Neural cell (in vitro differentiated cells): Measurements from ENCODE around the gene CUL2. TPM values are rescaled to one million over a fixed set of nuclear protein-coding genes. Genes with fewer than 3 reads are reported as not detected.

ENCODE experiments used
- H2AFZ ChIP-seq: fragments of 200-600, 300-800 bp; sonication (generic), shearing (Covaris generic); 2 replicates; pipeline ENCODE4 v1.6.0; 2014; ENCODE audit warnings: low read depth, mild to moderate bottlenecking, antibody characterized with exemption, low read length, moderate library complexity
- H3F3A ChIP-seq: fragments of 200-600 bp; shearing (Covaris generic); 2 replicates; pipeline ENCODE4 v1.6.1; 2016; ENCODE audit warnings: mild to moderate bottlenecking, moderate library complexity, mixed read lengths, antibody characterized with exemption, low read length; ENCODE audit not compliant: insufficient read depth, poor library complexity, severe bottlenecking
- H3K27ac ChIP-seq: fragments of 200-600, 300-800 bp; sonication (generic), shearing (Covaris generic); 2 replicates; pipeline ENCODE4 v1.5.1; 2014; ENCODE audit warnings: mild to moderate bottlenecking, low read length, moderate library complexity
- H3K27me3 ChIP-seq: fragments of 300-800, 200-600 bp; sonication (generic), shearing (Covaris generic); 2 replicates; pipeline ENCODE4 v1.6.0; 2014; ENCODE audit warnings: mild to moderate bottlenecking, low read depth, low read length, moderate library complexity; ENCODE audit not compliant: insufficient read depth
- H3K36me3 ChIP-seq: fragments of 300-800, 200-600 bp; sonication (generic), shearing (Covaris generic); 2 replicates; pipeline ENCODE4 v1.5.1; 2014; ENCODE audit warnings: mild to moderate bottlenecking, antibody characterized with exemption, low read length, moderate library complexity; ENCODE audit not compliant: insufficient read depth
- H3K4me2 ChIP-seq: fragments of 300-800, 200-600 bp; sonication (generic), shearing (Covaris generic); 2 replicates; pipeline ENCODE4 v1.6.0; 2014; ENCODE audit warnings: mild to moderate bottlenecking, low read length
- H3K4me3 ChIP-seq: fragments of 300-800, 200-600 bp; sonication (generic), shearing (Covaris generic); 2 replicates; pipeline ENCODE4 v1.5.1; 2014; ENCODE audit warnings: mild to moderate bottlenecking, low read length, moderate library complexity
- H3K79me2 ChIP-seq: fragments of 200-600 bp; shearing (Covaris generic); replicated peaks from 2 replicates; pipeline ENCODE4 v1.6.0; 2014; ENCODE audit warnings: mild to moderate bottlenecking, low read length, moderate library complexity; ENCODE audit not compliant: insufficient read depth
- H3K9ac ChIP-seq: fragments of 300-800, 200-600 bp; sonication (generic), shearing (Covaris generic); 2 replicates; pipeline ENCODE4 v1.6.1; 2016; ENCODE audit warnings: mild to moderate bottlenecking, low read length, mixed read lengths
- H3K9me2 ChIP-seq: fragments of 200-600 bp; shearing (Covaris generic); 2 replicates; pipeline ENCODE4 v1.6.1; 2016; ENCODE audit warnings: mild to moderate bottlenecking, low read length, mixed read lengths; ENCODE audit not compliant: insufficient read depth
- H3K9me3 ChIP-seq: fragments of 200-600, 300-800 bp; sonication (generic), shearing (Covaris generic); 2 replicates; pipeline ENCODE4 v1.6.1; 2016; ENCODE audit warnings: mild to moderate bottlenecking, mixed run types, low read length, moderate library complexity, mixed read lengths
- H4K20me1 ChIP-seq: fragments of 200-600 bp; shearing (Covaris generic); 2 replicates; pipeline ENCODE4 v1.6.1; 2016; ENCODE audit warnings: mild to moderate bottlenecking, mixed run types; ENCODE audit not compliant: insufficient read depth
- CTCF ChIP-seq: fragments of 450-650 bp; IDR thresholded peaks from 2 replicates; pipeline ENCODE4 v1.5.1; 2014; ENCODE audit warnings: antibody characterized with exemption, mild to moderate bottlenecking, moderate library complexity; ENCODE audit not compliant: poor library complexity, severe bottlenecking
- EP300 ChIP-seq: fragments of 450-650 bp; conservative IDR thresholded peaks from 2 replicates; pipeline ENCODE4 v1.6.1; 2014; ENCODE audit warnings: antibody characterized with exemption, mild to moderate bottlenecking, moderate library complexity; ENCODE audit not compliant: poor library complexity, severe bottlenecking
- EZH2 ChIP-seq: fragments of 200-600, 300-800 bp; shearing (Covaris generic), sonication (generic); IDR thresholded peaks from 2 replicates; pipeline ENCODE4 v1.6.1; 2014; ENCODE audit warnings: antibody characterized with exemption, low read length, borderline replicate concordance, mild to moderate bottlenecking; ENCODE audit not compliant: insufficient read depth, poor library complexity, severe bottlenecking
- MXI1 ChIP-seq: fragments of 450-650 bp; conservative IDR thresholded peaks from 2 replicates; pipeline ENCODE4 v1.6.1; 2014; ENCODE audit warnings: antibody characterized with exemption, mild to moderate bottlenecking; ENCODE audit not compliant: poor library complexity, severe bottlenecking
- POLR2AphosphoS5 ChIP-seq: IDR thresholded peaks from 2 replicates; pipeline ENCODE4 v1.6.1; 2012
- RAD21 ChIP-seq: fragments of 450-650 bp; conservative IDR thresholded peaks from 2 replicates; pipeline ENCODE4 v1.6.1; 2014; ENCODE audit warnings: antibody characterized with exemption, mild to moderate bottlenecking, moderate library complexity
- REST ChIP-seq: IDR thresholded peaks from 2 replicates; pipeline ENCODE4 v1.6.1; 2012; ENCODE audit warnings: borderline replicate concordance
- SMC3 ChIP-seq: fragments of 450-650 bp; conservative IDR thresholded peaks from 2 replicates; pipeline ENCODE4 v1.6.1; 2014; ENCODE audit warnings: antibody characterized with exemption, mild to moderate bottlenecking, moderate library complexity; ENCODE audit not compliant: poor library complexity
- TAF1 ChIP-seq: IDR thresholded peaks from 2 replicates; pipeline ENCODE4 v1.6.1; 2012; ENCODE audit warnings: low read depth
- polyA plus RNA-seq: library from polyadenylated mRNA; depleted of rRNA; stranded (reverse); fragments of >200 nt; gene quantifications from 2 replicates; pipeline ENCODE4 v1.2.3, GENCODE V29; 2014

Gene CUL2
- polyA plus RNA-seq, 1 donor from 2014 or later: 40.5 TPM

- TF ChIP-seq SMC3 (no peak), EP300 (no peak), RAD21 (no peak), TAF1 (no peak), POLR2AphosphoS5 (no peak), EZH2 (no peak), REST (no peak), MXI1 (no peak), CTCF (no peak)
- no peaks in the 10 kb centered on the region for H3K27me3 ChIP-seq
- H3K27ac ChIP-seq: no peak overlapping the region
- no peaks in the 10 kb centered on the region for H4K20me1 ChIP-seq
- no peak overlapping the region for H2AFZ ChIP-seq
- H3K79me2 ChIP-seq: no peaks in the 10 kb centered on the region
- no peak overlapping the region for H3K4me3 ChIP-seq
- H3K9me2 ChIP-seq: no peaks in the 10 kb centered on the region
- H3K4me2 ChIP-seq: no peak overlapping the region
- no peaks in the 10 kb centered on the region for H3K9me3 ChIP-seq
- no peaks in the 10 kb centered on the region for H3K36me3 ChIP-seq
- no peaks in the 10 kb centered on the region for H3F3A ChIP-seq
- H3K9ac ChIP-seq: no peak overlapping the region
Measured at GRCh38 chr10:34979938-34980337, 110.2 kb downstream of the CUL2 start.

GRCh38 chr10:34978080-34978479 is 112.1 kb downstream of the CUL2 start:
- Histone ChIP-seq H3K27me3 (no peaks in the 10 kb centered on the region), H3K9ac (no peak overlapping the region), H3K4me3 (no peak overlapping the region)

More at GRCh38 chr10:34978080-34978479, 112.1 kb downstream of the CUL2 start:
- Histone ChIP-seq H3K36me3 (no peaks in the 10 kb centered on the region), H3F3A (no peaks in the 10 kb centered on the region), H3K9me2 (no peaks in the 10 kb centered on the region), H3K79me2 (no peaks in the 10 kb centered on the region), H3K9me3 (no peaks in the 10 kb centered on the region), H4K20me1 (no peaks in the 10 kb centered on the region), H3K27ac (no peak overlapping the region), H2AFZ (no peak overlapping the region), H3K4me2 (no peak overlapping the region)
- TF ChIP-seq EP300 (no peak), TAF1 (no peak), EZH2 (no peak), POLR2AphosphoS5 (no peak), MXI1 (no peak), REST (no peak), CTCF (no peak), SMC3 (no peak), RAD21 (no peak)
